ENCODE measurements around the gene GLTPD2.
A peak's percentile ranks its signal among the peaks of the same experiment; 100 is the strongest.

GLTPD2 gene

DNA sequence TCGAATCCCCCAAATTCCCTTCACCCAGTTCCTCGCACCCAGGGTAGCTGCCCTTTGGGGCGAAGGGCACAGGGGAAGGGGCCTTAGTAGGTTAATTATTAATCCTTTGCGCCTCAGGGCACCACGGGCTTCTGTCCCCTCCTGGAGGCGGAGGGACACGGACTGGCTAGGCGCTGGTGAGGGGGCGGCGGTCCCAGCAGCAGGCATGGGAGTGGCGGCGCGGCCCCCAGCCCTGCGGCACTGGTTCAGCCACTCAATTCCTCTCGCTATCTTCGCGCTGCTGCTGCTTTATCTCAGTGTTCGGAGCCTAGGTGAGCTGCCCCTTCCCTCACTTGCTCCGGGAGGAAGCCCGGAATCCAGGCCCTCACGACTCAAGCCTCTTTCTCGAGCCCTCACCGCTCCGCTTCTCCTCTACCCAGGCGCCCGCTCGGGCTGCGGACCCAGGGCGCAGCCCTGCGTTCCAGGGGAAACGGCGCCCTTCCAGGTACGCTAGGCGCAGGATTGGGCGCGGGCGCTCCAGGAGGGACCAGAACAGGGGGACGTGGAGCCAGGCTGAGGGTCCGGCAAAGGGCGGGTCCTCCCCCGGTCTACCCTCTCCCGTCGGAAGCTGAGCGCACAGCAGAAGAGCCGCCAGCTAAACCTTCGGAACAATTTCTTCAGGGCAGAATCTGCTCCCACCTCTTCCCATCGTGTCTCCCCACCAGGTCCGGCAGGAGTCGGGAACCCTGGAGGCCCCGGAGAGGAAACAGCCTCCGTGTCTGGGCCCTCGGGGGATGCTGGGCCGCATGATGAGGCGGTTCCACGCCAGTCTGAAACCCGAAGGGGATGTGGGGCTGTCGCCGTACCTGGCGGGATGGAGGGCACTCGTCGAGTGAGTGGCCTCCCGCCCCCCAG lies at the start of gene GLTPD2:
Gene GLTPD2 (plus strand): TSS at position 158 of the 894 bp plus-strand sequence. CDS start 48 bp downstream, at position 206.
- TF ChIP-seq, protein P1, sequence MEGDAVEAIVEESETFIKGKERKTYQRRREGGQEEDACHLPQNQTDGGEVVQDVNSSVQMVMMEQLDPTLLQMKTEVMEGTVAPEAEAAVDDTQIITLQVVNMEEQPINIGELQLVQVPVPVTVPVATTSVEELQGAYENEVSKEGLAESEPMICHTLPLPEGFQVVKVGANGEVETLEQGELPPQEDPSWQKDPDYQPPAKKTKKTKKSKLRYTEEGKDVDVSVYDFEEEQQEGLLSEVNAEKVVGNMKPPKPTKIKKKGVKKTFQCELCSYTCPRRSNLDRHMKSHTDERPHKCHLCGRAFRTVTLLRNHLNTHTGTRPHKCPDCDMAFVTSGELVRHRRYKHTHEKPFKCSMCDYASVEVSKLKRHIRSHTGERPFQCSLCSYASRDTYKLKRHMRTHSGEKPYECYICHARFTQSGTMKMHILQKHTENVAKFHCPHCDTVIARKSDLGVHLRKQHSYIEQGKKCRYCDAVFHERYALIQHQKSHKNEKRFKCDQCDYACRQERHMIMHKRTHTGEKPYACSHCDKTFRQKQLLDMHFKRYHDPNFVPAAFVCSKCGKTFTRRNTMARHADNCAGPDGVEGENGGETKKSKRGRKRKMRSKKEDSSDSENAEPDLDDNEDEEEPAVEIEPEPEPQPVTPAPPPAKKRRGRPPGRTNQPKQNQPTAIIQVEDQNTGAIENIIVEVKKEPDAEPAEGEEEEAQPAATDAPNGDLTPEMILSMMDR (IDR thresholded peaks at IDR 0.05; ENCODE audit: low read depth, low read length, missing control alignments) = no peak
- peak within 1 kb of the TSS; percentile 68 for H3K4me3 ChIP-seq (ENCODE audit: low read depth, low read length)
- no peak for DNase-seq (ENCODE audit: low read depth)

- TF ChIP-seq, protein P1 (IDR thresholded peaks at IDR 0.05; ENCODE audit: low read depth, low read length, missing control alignments) = no peak
- DNase-seq (ENCODE audit: low read depth) = no peak
- H3K4me3 ChIP-seq (ENCODE audit: low read depth, low read length) = peak within 1 kb of the TSS; percentile 69
Measured at GRCh38 chr17:4739122-4740024, 49.4 kb upstream of the GLTPD2 start, which contains the start of the genes CXCL16 and ZMYND15. TSS of gene CXCL16 (minus strand) at chr17:4739928. CDS start at chr17:4739339, 589 bp downstream. TSS of gene ZMYND15 (plus strand) at chr17:4739833. CDS start at chr17:4740549, 716 bp downstream.

GRCh38 chr17:4740025-4740351 lies 48.8 kb upstream of the GLTPD2 start:
- peak overlapping the region; percentile 69 for H3K4me3 ChIP-seq (ENCODE audit: low read depth, low read length)
- TF ChIP-seq, protein P1 (IDR thresholded peaks at IDR 0.05; ENCODE audit: low read depth, low read length, missing control alignments) = no peak
- no peak for DNase-seq (ENCODE audit: low read depth)

- H3K4me3 ChIP-seq (ENCODE audit: low read depth, low read length) = no peak overlapping the region
- no peak for DNase-seq (ENCODE audit: low read depth)
- TF ChIP-seq, protein P1 (IDR thresholded peaks at IDR 0.05; ENCODE audit: low read depth, low read length, missing control alignments) = no peak
Measured at GRCh38 chr17:4740584-4740983, 48.2 kb upstream of the GLTPD2 start.

DNA sequence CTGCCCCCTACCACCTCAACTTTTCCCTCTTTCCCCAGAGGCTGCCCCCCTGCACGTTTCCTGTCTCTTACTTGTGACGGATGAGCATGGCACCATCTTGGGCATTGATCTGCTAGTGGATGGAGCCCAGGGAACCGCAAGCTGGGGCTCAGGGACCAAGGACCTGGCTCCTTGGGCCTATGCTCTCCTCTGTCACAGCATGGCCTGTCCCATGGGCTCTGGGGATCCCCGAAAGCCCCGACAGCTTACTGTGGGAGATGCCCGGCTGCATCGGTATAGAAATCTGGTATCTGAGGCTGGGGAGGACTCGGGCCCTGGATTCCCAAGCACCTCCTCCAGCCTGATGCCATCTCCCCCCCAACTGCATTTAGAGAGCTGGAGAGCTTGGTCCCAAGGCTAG lies 47.2 kb upstream of the GLTPD2 start:
- TF ChIP-seq, protein P1 (IDR thresholded peaks at IDR 0.05; ENCODE audit: low read depth, low read length, missing control alignments) = no peak
- no peak overlapping the region for H3K4me3 ChIP-seq (ENCODE audit: low read depth, low read length)
- DNase-seq (ENCODE audit: low read depth) = no peak

GRCh38 chr17:4742133-4742532 lies 46.6 kb upstream of the GLTPD2 start:
- TF ChIP-seq, protein P1 (IDR thresholded peaks at IDR 0.05; ENCODE audit: low read depth, low read length, missing control alignments) = no peak
- DNase-seq (ENCODE audit: low read depth) = no peak
- H3K4me3 ChIP-seq (ENCODE audit: low read depth, low read length) = no peak overlapping the region

All from GM12864 (cell line).